Measurements from ENCODE around the gene RNF215.
"Not testable (repeated sequence)": the region's sequence is repeated elsewhere in the genome, so short reads cannot be mapped to it uniquely, and the experiment has no call there.

RNF215 gene

DNA sequence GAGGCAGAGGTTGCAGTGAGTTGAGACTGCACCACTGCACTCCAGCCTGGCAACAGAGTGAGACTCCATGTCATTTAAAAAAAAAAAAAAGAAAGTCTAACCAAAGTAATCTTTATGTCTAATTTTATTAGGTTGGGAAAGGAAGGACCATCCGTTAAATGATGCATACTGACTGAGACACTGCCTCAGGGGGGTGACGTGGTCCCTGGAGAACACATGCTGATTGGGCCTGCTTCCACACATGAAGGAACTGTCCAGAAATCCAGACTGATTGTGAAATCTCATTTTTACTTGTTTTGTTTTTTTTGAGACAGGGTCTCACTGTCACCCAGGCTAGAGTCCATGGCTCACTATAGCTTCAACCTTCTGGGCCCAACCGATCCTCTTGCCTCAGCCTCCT, 36.0 kb downstream of the RNF215 start:
- ATAC-seq (replicated peaks) = no peak

DNA sequence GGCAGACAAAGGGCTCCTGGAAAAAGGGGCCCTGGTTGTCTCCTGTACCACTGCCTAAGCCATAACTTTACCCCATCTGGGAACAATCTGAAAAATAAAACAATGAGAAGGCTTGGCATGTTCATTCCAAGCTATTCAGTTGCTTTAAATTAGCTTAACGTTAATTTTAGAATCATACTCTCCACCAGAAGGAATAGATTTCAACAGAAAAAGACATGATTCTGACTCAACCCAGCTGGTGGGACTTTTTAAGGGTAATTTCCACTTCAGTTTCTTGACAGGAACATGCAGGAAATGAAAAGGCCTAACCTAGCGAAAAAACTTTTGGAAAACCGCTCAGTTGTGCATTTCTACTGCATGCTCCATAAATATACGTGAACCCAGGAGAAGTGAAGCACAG, 38.4 kb downstream of the RNF215 start:
- Mint-ChIP-seq H3K4me1 (peaks cover 30 to 55% of the 10 kb centered on the region in 2 donors), H3K27me3 (no peaks in the 10 kb centered on the region), H3K9me3 (no peaks in the 10 kb centered on the region), H3K36me3 (peaks cover 30 to 61% of the 10 kb centered on the region in 2 donors), H3K4me3 (peak overlapping the region; percentile 50 to 55), H3K27ac (peak overlapping the region; percentile 93)
- ATAC-seq (replicated peaks) = peak; percentile 38 to 67
- no peak for DNase-seq

More for the DNA sequence above, 36.0 kb downstream of the RNF215 start:
- Mint-ChIP-seq H3K27ac (peak overlapping the region; percentile 56), H3K9me3 (no peaks in the 10 kb centered on the region), H3K36me3 (peaks cover 38 to 63% of the 10 kb centered on the region in 2 donors), H3K4me3 (no peak overlapping the region), H3K27me3 (no peaks in the 10 kb centered on the region), H3K4me1 (peaks cover 48 to 79% of the 10 kb centered on the region in 2 donors)
- DNase-seq = no peak

DNA sequence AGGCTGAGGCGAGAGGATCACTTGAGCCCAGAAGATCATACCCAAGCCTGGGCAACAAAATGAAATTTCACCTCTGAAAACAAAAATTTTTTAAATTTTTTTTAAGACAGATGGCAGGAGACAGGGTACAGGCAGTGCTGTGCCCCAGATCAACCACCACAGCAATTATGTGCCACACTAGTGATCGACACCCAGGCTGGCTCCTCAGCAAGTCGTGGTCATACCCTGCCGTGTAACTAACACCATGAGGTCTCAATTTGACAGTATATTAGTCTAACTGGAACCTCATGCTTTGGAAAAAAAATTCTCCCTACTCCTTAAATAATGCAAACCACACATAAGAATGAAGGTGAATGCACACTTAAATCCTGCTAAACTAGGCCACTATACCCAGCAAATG, 38.8 kb downstream of the RNF215 start:
- ATAC-seq (replicated peaks) (peak in 1 of 2 donors; percentile 44), DNase-seq (no peak)
- Mint-ChIP-seq H3K27me3 (no peaks in the 10 kb centered on the region), H3K4me1 (peaks cover 27 to 51% of the 10 kb centered on the region in 2 donors), H3K9me3 (no peaks in the 10 kb centered on the region), H3K36me3 (peaks cover 28 to 60% of the 10 kb centered on the region in 2 donors), H3K4me3 (peak overlapping the region; percentile 50 to 55), H3K27ac (peak overlapping the region; percentile 93)

DNA sequence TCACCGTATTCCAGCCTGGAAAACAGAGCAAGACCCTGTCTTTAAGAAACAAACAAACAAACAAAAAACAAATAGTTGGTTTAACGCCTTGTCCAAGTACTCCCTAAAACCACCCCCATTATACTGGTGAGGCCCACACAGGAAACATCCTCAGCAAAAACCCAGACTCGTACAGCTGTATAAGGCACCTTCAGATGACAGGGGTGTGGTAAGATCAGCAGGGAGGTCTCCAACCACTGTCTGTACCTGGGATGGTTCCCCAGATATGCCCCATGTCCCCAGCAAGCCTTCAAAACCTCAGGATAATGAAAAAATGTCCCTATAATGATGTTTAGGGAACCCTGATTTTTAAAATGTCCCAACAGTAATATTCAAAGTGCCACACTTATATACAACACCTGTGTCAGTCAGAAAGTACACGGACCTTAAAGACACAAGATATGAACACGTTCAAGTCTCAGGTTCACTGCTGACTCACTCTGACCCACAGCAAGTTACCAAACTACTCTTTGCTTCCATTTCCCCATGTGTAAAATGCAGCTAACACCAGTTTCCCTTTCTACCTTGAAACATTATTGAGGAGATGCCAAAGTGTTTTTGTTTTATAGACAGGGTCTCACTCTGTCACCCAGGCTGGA, 39.8 kb downstream of the RNF215 start:
- Mint-ChIP-seq H3K4me3 (peak overlapping the region in 1 of 2 donors; percentile 25), H3K36me3 (peaks cover 33 to 62% of the 10 kb centered on the region in 2 donors), H3K4me1 (peaks cover 24 to 51% of the 10 kb centered on the region in 2 donors), H3K27ac (peak overlapping the region; percentile 88), H3K9me3 (no peaks in the 10 kb centered on the region), H3K27me3 (no peaks in the 10 kb centered on the region)
- no peak for DNase-seq
- peak; percentile 61 to 86 for ATAC-seq (replicated peaks)

DNA sequence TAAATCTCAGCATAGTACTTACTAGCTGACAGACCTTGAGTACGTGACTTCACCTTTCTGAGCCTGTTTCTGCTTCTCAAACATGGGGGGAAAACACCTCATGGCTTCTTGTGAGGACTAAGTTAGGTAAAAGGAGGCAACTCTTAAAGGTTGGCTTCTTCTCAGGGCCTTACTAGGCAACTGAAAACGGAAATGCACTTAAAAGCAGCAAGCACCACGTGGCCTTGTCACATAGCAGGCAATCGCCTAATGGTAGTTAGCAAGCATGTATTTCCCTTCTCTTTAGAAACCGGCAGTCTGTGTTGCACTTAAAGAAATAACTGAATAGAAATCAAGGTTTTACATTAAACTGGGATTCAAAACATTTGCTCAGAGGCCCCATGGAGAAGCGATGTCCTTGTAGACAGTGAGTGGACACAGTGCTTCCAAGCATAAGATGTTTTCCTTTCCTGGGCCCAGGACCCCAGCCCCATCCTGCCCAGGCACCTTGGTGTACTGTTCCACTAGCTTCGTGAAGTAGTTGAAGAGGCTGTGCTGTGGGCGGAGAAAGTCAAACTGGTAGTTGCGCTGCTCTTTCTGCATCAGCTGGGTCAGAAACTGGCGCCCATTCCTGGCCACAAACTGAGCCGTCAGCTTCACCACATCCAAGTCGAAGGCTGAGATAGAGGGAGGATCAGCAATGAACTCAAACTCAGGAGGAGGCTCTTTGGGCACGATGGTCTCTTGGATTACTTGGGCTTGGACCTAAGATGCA, 42.6 kb downstream of the RNF215 start:
- Mint-ChIP-seq H3K4me1 (peaks cover 15 to 25% of the 10 kb centered on the region in 2 donors), H3K36me3 (peaks cover 39 to 61% of the 10 kb centered on the region in 2 donors), H3K4me3 (no peak overlapping the region), H3K27me3 (no peaks in the 10 kb centered on the region), H3K9me3 (no peaks in the 10 kb centered on the region), H3K27ac (no peak overlapping the region)
- DNase-seq = no peak
- no peak for ATAC-seq (replicated peaks)

DNA sequence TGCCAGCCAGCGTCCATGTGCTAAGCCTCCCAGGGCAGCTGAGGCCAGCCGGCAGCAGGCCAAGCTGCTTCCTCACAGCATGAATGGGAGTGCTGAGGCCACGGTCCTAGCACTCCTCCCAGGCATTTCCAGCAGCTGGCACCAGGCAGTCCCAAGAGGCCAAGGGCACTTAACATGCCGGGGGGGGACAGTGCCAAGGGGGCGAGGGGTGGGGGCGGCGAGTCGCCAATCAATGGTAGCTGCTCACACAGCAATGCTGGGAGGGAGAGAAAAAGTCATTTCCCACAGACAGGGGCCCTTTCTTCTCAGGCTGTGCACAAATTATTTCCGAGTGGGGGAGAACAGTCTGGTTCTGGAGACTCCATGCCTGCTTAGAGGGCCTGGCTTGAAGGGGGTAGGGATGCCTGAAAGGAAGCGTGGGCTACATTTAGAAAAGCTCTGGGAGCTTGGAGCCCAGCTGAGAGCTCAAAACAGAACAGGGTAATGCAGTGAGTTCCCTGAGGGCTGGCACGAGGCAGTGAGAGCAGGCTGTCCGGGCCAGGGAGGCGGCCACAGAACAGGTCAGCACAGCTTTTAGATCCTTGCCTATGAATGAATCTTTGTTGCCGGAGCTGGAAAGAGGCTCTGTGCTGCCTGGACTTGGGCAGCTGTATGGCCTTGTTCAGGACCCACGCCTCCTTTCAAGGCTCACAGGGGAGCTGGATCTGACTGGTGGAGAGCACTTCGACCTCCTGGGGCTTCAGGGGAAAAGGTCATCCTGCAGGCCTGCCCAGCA, 46.1 kb downstream of the RNF215 start:
- ATAC-seq (replicated peaks) (no peak), DNase-seq (no peak)
- Mint-ChIP-seq H3K27me3 (no peaks in the 10 kb centered on the region), H3K4me3 (no peak overlapping the region), H3K36me3 (peaks cover 57 to 76% of the 10 kb centered on the region in 2 donors), H3K27ac (no peak overlapping the region), H3K9me3 (no peaks in the 10 kb centered on the region), H3K4me1 (peaks cover 4 to 20% of the 10 kb centered on the region in 2 donors)

DNA sequence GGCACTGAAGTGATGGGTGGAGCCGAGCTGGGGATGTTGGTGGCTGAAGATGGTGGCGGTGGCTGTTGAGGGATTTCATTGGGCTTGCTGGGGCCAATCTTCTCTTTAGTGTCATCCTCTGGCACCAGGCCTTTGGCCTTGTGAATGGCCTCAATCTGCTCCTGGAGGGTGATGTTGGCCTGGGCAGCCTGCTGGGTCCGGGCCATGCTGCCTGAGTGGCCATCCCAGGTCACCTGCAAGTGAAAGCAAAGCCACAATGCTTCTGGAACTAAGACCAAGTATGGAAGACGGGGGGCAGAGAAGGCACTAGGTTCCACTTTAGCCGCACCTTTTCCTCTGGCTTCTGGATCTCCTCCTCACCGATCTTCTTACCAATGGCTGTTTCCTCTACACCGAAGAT, 48.4 kb downstream of the RNF215 start:
- no peaks in the 10 kb centered on the region for H3K9me3 Mint-ChIP-seq
- H3K27ac Mint-ChIP-seq = peak overlapping the region; percentile 59
- H3K36me3 Mint-ChIP-seq = peaks cover 71 to 83% of the 10 kb centered on the region in 2 donors
- no peak for ATAC-seq (replicated peaks)
- no peak for DNase-seq
- H3K4me3 Mint-ChIP-seq = no peak overlapping the region
- no peaks in the 10 kb centered on the region for H3K27me3 Mint-ChIP-seq
- H3K4me1 Mint-ChIP-seq = peaks cover 19 to 37% of the 10 kb centered on the region in 2 donors

DNA sequence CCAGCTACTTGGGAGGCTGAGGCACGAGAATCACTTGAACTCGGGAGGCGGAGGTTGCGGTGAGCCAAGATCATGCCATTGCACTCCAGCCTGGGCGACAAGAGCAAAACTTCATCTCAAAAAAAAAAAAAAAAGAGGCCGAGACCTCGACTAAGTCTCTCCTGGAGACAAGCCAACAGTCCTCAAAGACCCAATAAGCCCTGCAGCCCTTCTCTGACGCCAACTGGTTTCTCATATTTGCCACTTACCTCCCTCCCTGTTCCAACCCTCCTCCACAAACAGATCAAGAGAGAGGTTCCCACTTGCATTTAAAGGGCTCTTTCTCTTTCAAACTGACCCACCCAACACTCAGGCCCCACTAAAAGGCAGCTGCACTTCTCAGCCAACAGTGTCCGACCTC, 48.9 kb downstream of the RNF215 start:
- H3K27me3 Mint-ChIP-seq; DNase-seq; H3K9me3 Mint-ChIP-seq; H3K27ac Mint-ChIP-seq; H3K4me3 Mint-ChIP-seq; ATAC-seq (replicated peaks): not testable (repeated sequence)
- H3K36me3 Mint-ChIP-seq = peaks cover 69 to 83% of the 10 kb centered on the region in 2 donors
- H3K4me1 Mint-ChIP-seq = peaks cover 21 to 37% of the 10 kb centered on the region in 2 donors

DNA sequence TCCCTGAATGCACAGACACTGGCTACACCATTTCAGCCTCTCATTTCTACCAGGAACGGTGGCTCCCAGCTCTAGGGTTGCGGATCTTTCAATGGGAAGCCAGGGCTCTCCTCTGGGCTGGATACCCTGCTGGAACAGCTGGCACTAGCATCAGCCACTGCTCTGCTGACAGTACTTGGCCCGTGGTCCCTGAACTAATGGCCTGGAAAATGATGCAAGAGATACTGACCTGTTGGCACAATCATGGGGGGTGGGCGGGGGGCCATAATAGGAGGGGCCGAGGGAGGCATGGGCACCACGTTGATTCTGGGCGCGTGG, 49.8 kb downstream of the RNF215 start:
- DNase-seq = no peak
- H3K9me3 Mint-ChIP-seq = no peaks in the 10 kb centered on the region
- H3K27me3 Mint-ChIP-seq = no peaks in the 10 kb centered on the region
- no peak overlapping the region for H3K4me3 Mint-ChIP-seq
- ATAC-seq (replicated peaks) = no peak
- peaks cover 21 to 37% of the 10 kb centered on the region in 2 donors for H3K4me1 Mint-ChIP-seq
- H3K36me3 Mint-ChIP-seq = peaks cover 65 to 84% of the 10 kb centered on the region in 2 donors
- no peak overlapping the region for H3K27ac Mint-ChIP-seq

DNA sequence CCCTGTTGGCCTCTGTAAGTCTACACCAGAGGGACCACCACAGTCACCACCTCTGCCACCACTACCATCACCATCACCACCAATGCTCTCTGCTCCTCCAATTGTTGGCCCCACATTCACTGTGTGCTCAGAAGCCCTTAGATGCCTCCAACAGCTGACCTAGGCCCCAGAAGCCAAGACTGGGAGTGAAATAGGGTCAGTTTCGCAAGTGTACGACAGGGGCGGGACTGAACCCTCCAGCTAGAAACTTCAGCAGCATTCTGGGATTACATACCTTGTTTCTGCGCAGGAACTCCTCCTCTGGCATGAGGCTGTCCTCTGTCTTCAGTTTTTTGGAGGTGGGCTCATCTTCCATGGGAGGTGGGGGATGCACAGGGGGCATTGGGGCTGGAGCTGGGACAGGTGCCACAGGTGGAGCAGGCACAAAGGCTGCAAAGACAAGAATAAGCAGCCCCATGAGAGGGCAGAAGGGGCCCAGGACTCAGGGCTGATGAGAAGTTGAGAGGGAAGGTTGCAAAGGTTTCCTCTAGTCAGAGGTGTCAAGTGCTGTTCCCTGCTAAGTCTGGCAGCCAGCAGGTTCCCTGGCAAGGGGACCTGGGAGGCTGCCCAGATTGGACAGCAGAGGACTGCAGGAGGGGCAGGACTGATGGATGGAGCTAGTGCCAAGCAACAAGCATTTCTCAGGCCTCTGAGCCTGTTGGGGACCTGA, 50.3 kb downstream of the RNF215 start:
- Mint-ChIP-seq H3K4me3 (no peak overlapping the region), H3K4me1 (peaks cover 21 to 37% of the 10 kb centered on the region in 2 donors), H3K27me3 (no peaks in the 10 kb centered on the region), H3K9me3 (no peaks in the 10 kb centered on the region), H3K36me3 (peaks cover 62 to 79% of the 10 kb centered on the region in 2 donors), H3K27ac (peak overlapping the region; percentile 33)
- no peak for ATAC-seq (replicated peaks)
- no peak for DNase-seq

DNA sequence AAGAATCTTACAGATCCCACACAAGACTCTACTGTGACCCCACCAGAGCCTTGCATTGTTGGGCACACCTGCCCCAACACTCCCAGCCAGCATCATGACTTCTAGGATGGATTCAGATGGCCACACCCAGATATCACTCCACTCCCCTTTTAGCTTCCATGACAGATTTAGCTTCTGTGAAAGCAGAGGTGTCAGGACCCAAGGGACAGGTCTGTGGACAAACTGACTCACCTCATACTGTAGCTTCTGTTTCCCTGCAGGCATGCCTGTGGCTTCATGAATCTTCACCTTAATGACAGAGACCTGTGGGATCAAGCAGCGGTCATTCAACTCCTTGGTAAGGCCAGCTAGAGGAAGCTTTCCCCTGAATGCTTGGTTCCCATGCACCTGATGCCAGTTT, 52.0 kb downstream of the RNF215 start:
- peaks cover 21 to 37% of the 10 kb centered on the region in 2 donors for H3K4me1 Mint-ChIP-seq
- no peak overlapping the region for H3K4me3 Mint-ChIP-seq
- no peaks in the 10 kb centered on the region for H3K27me3 Mint-ChIP-seq
- no peaks in the 10 kb centered on the region for H3K9me3 Mint-ChIP-seq
- DNase-seq (peak; percentile 27), ATAC-seq (replicated peaks) (peak; percentile 77 to 88)
- peak overlapping the region; percentile 75 for H3K27ac Mint-ChIP-seq
- H3K36me3 Mint-ChIP-seq = peaks cover 62 to 76% of the 10 kb centered on the region in 2 donors

DNA sequence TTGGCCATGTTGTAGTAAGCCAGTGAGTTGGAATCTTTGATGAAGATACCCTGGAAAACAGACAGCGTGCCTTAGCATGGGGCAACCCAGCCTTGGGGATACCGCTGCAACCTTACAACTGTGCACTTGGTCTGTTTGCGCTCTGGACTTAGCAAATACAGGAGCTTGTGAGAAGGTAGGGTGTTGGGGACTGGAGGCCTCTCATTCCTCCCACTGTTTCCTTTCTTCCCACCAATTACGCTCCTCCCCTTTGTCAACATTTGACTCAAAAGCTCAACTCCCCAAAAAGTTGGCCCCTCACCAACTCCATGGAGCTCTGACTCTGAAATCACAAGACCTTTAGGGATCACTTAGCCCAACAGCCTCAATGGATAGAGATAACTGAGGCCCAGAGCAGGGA, 52.6 kb downstream of the RNF215 start:
- DNase-seq (no peak), ATAC-seq (replicated peaks) (no peak)
- Mint-ChIP-seq H3K4me3 (no peak overlapping the region), H3K4me1 (peaks cover 21 to 37% of the 10 kb centered on the region in 2 donors), H3K27me3 (no peaks in the 10 kb centered on the region), H3K27ac (peak overlapping the region; percentile 89), H3K9me3 (no peaks in the 10 kb centered on the region), H3K36me3 (peaks cover 61 to 78% of the 10 kb centered on the region in 2 donors)

DNA sequence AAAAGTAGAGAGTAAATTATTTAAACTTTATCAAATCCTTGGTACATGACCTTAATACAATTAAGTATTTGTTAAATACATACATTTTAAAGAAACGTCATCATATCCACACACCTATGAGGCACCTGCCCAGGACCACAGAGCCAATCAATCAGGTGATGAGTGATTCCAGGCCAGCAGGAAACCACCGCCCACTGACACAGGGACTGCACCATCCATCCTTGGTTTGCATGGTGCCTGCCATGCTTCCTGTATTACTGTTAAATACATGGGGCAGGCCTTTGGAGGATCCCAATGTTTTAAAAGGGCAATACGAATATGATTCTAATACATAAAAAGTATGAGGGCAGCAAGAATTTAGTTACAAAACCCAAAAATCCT, 53.5 kb downstream of the RNF215 start:
- Mint-ChIP-seq H3K9me3 (no peaks in the 10 kb centered on the region), H3K27ac (peak overlapping the region; percentile 78), H3K4me1 (peaks cover 21 to 37% of the 10 kb centered on the region in 2 donors), H3K36me3 (peaks cover 53 to 68% of the 10 kb centered on the region in 2 donors), H3K4me3 (no peak overlapping the region), H3K27me3 (no peaks in the 10 kb centered on the region)
- ATAC-seq (replicated peaks) (no peak), DNase-seq (no peak)

Measured in stimulated activated naive B cell treated with anti-CD40 and anti-IgM and Interleukin-4, amounts not matched to agents 10 μg/mL and 1 μg/mL and 100 μg/mL, for 72 hours (primary cell).